ENCODE measurements around the gene SLC22A12. TPM values are rescaled to one million over a fixed set of nuclear protein-coding genes. Genes with fewer than 3 reads are reported as not detected.

SLC22A12 gene
- polyA plus RNA-seq, 2 of the 4 experiments (the other 2 are of a cell fraction): not detected

DNA sequence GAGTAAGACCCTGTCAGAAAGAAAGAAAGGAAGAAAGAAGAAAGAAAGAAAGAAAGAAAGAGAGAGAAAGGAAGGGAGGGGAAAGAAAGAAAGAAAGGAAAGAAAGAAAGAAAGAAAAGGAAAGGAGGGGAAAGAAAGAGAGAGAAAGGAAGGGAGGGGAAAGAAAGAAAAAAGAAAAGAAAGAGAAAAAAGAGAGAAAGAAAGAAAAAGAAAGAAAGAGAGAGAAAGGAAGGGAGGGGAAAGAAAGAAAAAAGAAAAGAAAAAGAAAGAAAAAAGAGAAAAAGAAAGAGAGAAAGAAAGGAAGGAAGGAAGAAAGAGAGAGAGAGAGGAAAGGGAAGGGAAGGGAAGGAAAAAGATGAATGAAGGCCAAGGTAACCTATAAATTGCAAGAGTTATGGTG is 47.2 kb upstream of the SLC22A12 start:
- ChIA-PET CTCF (interaction anchor here (1.9 to 2.1 kb wide), 2 partner anchors 94 to 144 kb away, joined by 5 to 7 read pairs; no protein-coding TSS in a partner anchor), POLR2A (no interaction called here)
- TF ChIP-seq RARB (CRISPR knock-in tag; IDR thresholded peaks at IDR 0.05) (no peak), CHD2 (IDR thresholded peaks at IDR 0.05; ENCODE audit: low read length, partially characterized antibody) (no peak), EP300 (IDR thresholded peaks at IDR 0.05) (no peak), ZNF302 (CRISPR knock-in tag; IDR thresholded peaks at IDR 0.05) (no peak), HEYL (CRISPR knock-in tag; IDR thresholded peaks at IDR 0.05) (no peak), GATA3 (IDR thresholded peaks at IDR 0.05; ENCODE audit: borderline replicate concordance) (no peak), FOSL2 (IDR thresholded peaks at IDR 0.05) (no peak), FOSL2 (CRISPR knock-in tag; IDR thresholded peaks at IDR 0.05) (no peak), MAFK (IDR thresholded peaks at IDR 0.05; ENCODE audit: partially characterized antibody) (no peak), ESRRA (IDR thresholded peaks at IDR 0.05; ENCODE audit: borderline replicate concordance, low read length) (no peak), CEBPB (IDR thresholded peaks at IDR 0.05) (no peak), ZFP36 (IDR thresholded peaks at IDR 0.05; ENCODE audit: borderline replicate concordance, partially characterized antibody) (no peak), RFX5 (IDR thresholded peaks at IDR 0.05) (no peak)
- TF ChIP-seq, protein P1, sequence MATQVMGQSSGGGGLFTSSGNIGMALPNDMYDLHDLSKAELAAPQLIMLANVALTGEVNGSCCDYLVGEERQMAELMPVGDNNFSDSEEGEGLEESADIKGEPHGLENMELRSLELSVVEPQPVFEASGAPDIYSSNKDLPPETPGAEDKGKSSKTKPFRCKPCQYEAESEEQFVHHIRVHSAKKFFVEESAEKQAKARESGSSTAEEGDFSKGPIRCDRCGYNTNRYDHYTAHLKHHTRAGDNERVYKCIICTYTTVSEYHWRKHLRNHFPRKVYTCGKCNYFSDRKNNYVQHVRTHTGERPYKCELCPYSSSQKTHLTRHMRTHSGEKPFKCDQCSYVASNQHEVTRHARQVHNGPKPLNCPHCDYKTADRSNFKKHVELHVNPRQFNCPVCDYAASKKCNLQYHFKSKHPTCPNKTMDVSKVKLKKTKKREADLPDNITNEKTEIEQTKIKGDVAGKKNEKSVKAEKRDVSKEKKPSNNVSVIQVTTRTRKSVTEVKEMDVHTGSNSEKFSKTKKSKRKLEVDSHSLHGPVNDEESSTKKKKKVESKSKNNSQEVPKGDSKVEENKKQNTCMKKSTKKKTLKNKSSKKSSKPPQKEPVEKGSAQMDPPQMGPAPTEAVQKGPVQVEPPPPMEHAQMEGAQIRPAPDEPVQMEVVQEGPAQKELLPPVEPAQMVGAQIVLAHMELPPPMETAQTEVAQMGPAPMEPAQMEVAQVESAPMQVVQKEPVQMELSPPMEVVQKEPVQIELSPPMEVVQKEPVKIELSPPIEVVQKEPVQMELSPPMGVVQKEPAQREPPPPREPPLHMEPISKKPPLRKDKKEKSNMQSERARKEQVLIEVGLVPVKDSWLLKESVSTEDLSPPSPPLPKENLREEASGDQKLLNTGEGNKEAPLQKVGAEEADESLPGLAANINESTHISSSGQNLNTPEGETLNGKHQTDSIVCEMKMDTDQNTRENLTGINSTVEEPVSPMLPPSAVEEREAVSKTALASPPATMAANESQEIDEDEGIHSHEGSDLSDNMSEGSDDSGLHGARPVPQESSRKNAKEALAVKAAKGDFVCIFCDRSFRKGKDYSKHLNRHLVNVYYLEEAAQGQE (IDR thresholded peaks at IDR 0.05): no peak
- TF ChIP-seq, protein P2, sequence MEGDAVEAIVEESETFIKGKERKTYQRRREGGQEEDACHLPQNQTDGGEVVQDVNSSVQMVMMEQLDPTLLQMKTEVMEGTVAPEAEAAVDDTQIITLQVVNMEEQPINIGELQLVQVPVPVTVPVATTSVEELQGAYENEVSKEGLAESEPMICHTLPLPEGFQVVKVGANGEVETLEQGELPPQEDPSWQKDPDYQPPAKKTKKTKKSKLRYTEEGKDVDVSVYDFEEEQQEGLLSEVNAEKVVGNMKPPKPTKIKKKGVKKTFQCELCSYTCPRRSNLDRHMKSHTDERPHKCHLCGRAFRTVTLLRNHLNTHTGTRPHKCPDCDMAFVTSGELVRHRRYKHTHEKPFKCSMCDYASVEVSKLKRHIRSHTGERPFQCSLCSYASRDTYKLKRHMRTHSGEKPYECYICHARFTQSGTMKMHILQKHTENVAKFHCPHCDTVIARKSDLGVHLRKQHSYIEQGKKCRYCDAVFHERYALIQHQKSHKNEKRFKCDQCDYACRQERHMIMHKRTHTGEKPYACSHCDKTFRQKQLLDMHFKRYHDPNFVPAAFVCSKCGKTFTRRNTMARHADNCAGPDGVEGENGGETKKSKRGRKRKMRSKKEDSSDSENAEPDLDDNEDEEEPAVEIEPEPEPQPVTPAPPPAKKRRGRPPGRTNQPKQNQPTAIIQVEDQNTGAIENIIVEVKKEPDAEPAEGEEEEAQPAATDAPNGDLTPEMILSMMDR (IDR thresholded peaks at IDR 0.05): no peak
- Histone ChIP-seq H3K9me3 (peaks cover 8% of the 10 kb centered on the region), H3K4me3 (no peak overlapping the region), H3K4me1 (peaks cover 19% of the 10 kb centered on the region), H3K27ac (no peak overlapping the region), H3K4me2 (no peak overlapping the region)
- ATAC-seq (no peak), DNase-seq (ENCODE audit: low read depth in 1 of 2, low spot score in 1 of 2) (no peak), FAIRE-seq (no peak)

DNA sequence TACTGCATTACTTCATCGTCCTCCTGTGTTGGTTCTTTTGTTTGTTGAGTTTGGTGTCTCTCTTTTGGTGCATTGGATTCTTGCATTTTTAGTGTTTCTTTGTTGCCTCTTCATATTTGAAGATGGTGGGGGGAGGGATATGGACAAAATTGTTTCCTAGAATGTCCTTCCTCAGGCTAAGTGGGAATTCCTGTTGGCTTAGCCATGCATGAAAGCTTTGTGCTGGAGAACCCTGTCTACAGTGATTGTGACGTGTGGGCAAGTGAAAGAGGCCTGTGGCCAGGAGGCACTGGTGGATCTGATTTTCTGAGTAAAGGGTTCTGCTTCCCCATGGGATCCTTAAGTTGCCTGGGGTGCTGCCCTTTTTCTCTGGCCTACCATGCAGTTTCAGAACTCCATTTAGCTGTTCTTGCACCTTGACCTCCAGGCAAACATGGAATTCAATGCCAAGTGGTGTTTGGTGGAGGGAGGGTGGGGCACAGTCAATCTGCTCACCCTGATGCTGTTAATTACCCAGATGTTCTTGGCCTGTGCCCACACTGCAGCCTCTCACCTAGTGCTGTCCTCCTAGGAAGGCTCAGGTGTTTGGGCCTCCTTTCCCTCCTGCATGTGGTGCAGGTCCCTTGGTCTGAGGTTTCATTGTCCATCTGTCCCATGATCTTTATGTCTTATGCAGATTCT is 46.3 kb upstream of the SLC22A12 start:
- peak overlapping the region; percentile 42; the same call in 1 of the 3 replicates for H3K4me2 ChIP-seq
- H3K27ac ChIP-seq: peak overlapping the region in 1 of 2 experiments; percentile 44; a peak in 2 of 6 replicates
- CTCF ChIA-PET: interaction anchor here (1.4 to 2.2 kb wide), 2 partner anchors 9 to 95 kb away, joined by 5 to 8 read pairs; no protein-coding TSS in a partner anchor
- peaks cover 19% of the 10 kb centered on the region for H3K4me1 ChIP-seq
- no peak overlapping the region for H3K4me3 ChIP-seq
- FAIRE-seq (no peak), ATAC-seq (no peak), DNase-seq (ENCODE audit: low read depth in 1 of 2, low spot score in 1 of 2) (no peak)
- peaks cover 8% of the 10 kb centered on the region for H3K9me3 ChIP-seq
- POLR2A ChIA-PET: no interaction called here
- TF ChIP-seq CBX2 (IDR thresholded peaks at IDR 0.05; ENCODE audit: borderline replicate concordance, low read depth) (no peak), EHMT2 (IDR thresholded peaks at IDR 0.05; ENCODE audit: low read depth) (no peak), SREBF2 (IDR thresholded peaks at IDR 0.05) (no peak), NFE2L2 (conservative IDR thresholded peaks at IDR 0.05; ENCODE audit: low read length) (no peak)
- 80% methylated on average over 2 of the region's 2 CpGs for WGBS (ENCODE audit: missing lambda C conversion rate)
